Caco-2 (cell line): ENCODE results near the gene NRXN3. TPM values are rescaled to one million over a fixed set of nuclear protein-coding genes. Genes with fewer than 3 reads are reported as not detected.

Experiments used
- BruUV-seq: library from RNA; stranded (reverse); fragments of 400-500 nt; replicated peaks from 2 replicates; lab custom pipeline; 2021; lab: Mats Ljungman, UMichigan
- CTCF ChIA-PET: fragments of 300-600 bp; sonication (Branson Sonifier 250); formaldehyde crosslinking; loops from one replicate; lab custom pipeline; 2022; ENCODE audit warnings: antibody characterized with exemption; lab: Charles Lee
- POLR2A ChIA-PET: fragments of 300-600 bp; sonication (Branson Sonifier 250); formaldehyde crosslinking; loops from one replicate; lab custom pipeline; 2022; ENCODE audit warnings: antibody characterized with exemption; lab: Charles Lee
- DNase-seq, 2 experiments: peaks; one replicate each; pipeline versions ENCODE4 v3.0.0 to v3.0.0-alpha.2; 2020 to 2022
- H3K27me3 ChIP-seq: replicated peaks from 2 replicates; pipeline ENCODE4 v1.6.0; 2011; ENCODE audit warnings: low read length; ENCODE audit not compliant: control insufficient read depth, insufficient read depth
- H3K36me3 ChIP-seq: 2 replicates; pipeline ENCODE4 v1.5.1; 2011; ENCODE audit warnings: low read length; ENCODE audit not compliant: control insufficient read depth, insufficient read depth
- H3K4me1 ChIP-seq: fragments of 250-450 bp; sonication (Bioruptor Pico); 2 replicates; pipeline ENCODE4 v1.5.1; 2020; ENCODE audit warnings: mild to moderate bottlenecking
- H3K4me3 ChIP-seq: 2 replicates; pipeline ENCODE4 v1.5.1; 2011; ENCODE audit warnings: low read depth, mild to moderate bottlenecking, control low read depth, low read length
- H3K9me3 ChIP-seq: fragments of 250-450 bp; sonication (Bioruptor Pico); 2 replicates; pipeline ENCODE4 v1.5.1; 2020; ENCODE audit warnings: mild to moderate bottlenecking, moderate library complexity
- H3K27ac Mint-ChIP-seq: one replicate; pipeline ENCODE4 v1.8.0; 2022; ENCODE audit warnings: mixed read lengths; ENCODE audit not compliant: unreplicated experiment
- H3K27me3 Mint-ChIP-seq: one replicate; pipeline ENCODE4 v1.8.0; 2022; ENCODE audit warnings: mixed read lengths; ENCODE audit not compliant: insufficient read depth, unreplicated experiment
- H3K36me3 Mint-ChIP-seq: one replicate; pipeline ENCODE4 v1.8.0; 2022; ENCODE audit warnings: mild to moderate bottlenecking, mixed read lengths; ENCODE audit not compliant: insufficient read depth, unreplicated experiment
- H3K4me1 Mint-ChIP-seq: one replicate; pipeline ENCODE4 v1.8.0; 2022; ENCODE audit warnings: low read depth, mixed read lengths; ENCODE audit not compliant: unreplicated experiment
- H3K4me3 Mint-ChIP-seq: one replicate; pipeline ENCODE4 v1.8.0; 2022; ENCODE audit warnings: mild to moderate bottlenecking, moderate library complexity, mixed read lengths; ENCODE audit not compliant: unreplicated experiment
- H3K9me3 Mint-ChIP-seq: one replicate; pipeline ENCODE4 v1.8.0; 2022; ENCODE audit warnings: mixed read lengths; ENCODE audit not compliant: unreplicated experiment
- CTCF ChIP-seq, 2 experiments: fragments of 200-600 bp in 1 of 2; IDR thresholded peaks; 1 replicate in 1 of 2; 2 replicates in 1 of 2; pipeline versions ENCODE4 v1.5.1 to v1.8.0; 2011 to 2022; ENCODE audit warnings: antibody characterized with exemption in 1 of 2, control low read depth in 1 of 2, inconsistent platforms in 1 of 2, low read depth in 1 of 2, low read length in 1 of 2, mild to moderate bottlenecking in 1 of 2, moderate library complexity in 1 of 2; ENCODE audit not compliant: insufficient read depth in 1 of 2, severe bottlenecking in 1 of 2, unreplicated experiment in 1 of 2
- intact Hi-C: fragments of 100-400 bp; cut with micrococcal nuclease; formaldehyde crosslinking; loops from one replicate; pipeline ENCODE4 v1.10.0; 2022; ENCODE audit not compliant: unreplicated experiment
- total RNA-seq: library from RNA; stranded (reverse); gene quantifications from 2 replicates; pipeline ENCODE4 v1.2.3, GENCODE V29; 2022

NRXN3 gene
- total RNA-seq, 1 experiment from 2014 or later, result 12.4 TPM

GRCh38 chr14:79557309-79557708 lies 1387.1 kb downstream of the NRXN3 start:
- Histone ChIP-seq H3K9me3 (no peaks in the 10 kb centered on the region), H3K4me3 (no peak overlapping the region), H3K4me1 (peaks cover 32% of the 10 kb centered on the region), H3K27me3 (no peaks in the 10 kb centered on the region), H3K36me3 (no peaks in the 10 kb centered on the region)
- POLR2A ChIA-PET, result no interaction called here
- intact Hi-C loops, result loop anchor here (10.0 kb wide), 1 partner anchor 133 kb away; no protein-coding TSS in a partner anchor
- no peak overlapping the region for H3K4me3 Mint-ChIP-seq
- BruUV-seq, result no TSS peak
- CTCF ChIA-PET, result no interaction called here
- TF ChIP-seq CTCF (IDR thresholded peaks at IDR 0.05; ENCODE audit: insufficient read depth in 1 of 2, low read depth in 1 of 2, low read length in 1 of 2, severe bottlenecking in 1 of 2, unreplicated experiment in 1 of 2), result no peak
- DNase-seq, result no peak
- H3K27ac Mint-ChIP-seq, result peak overlapping the region; percentile 60
- H3K9me3 Mint-ChIP-seq, result peaks cover 32% of the 10 kb centered on the region
- peaks cover 34% of the 10 kb centered on the region for H3K4me1 Mint-ChIP-seq
- H3K27me3 Mint-ChIP-seq, result no peaks in the 10 kb centered on the region
- peaks cover 13% of the 10 kb centered on the region for H3K36me3 Mint-ChIP-seq

DNA sequence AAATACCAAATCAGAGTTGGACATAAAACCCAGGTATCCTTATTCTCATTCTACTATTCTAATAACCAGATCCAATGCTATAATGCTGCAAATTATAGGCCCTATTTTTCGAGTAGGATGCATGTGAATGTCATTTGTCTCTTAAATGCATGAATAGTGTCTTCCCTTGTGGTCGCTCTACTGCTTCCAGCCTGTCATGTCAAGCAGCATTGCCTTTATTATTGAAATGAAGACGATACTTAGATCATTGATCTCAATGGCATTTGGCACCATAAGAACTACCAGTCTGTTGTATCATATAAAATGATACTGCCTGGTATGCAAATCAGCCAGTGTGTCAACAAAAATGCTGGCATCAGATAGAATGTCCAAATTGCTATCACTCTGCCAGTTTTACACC lies 1392.0 kb downstream of the NRXN3 start:
- POLR2A ChIA-PET, result no interaction called here
- no peaks in the 10 kb centered on the region for H3K9me3 ChIP-seq
- H3K4me1 Mint-ChIP-seq, result no peaks in the 10 kb centered on the region

GRCh38 chr14:79564371-79564770 lies 1394.2 kb downstream of the NRXN3 start:
- Histone ChIP-seq H3K9me3 (no peaks in the 10 kb centered on the region), H3K4me1 (no peaks in the 10 kb centered on the region; the same call in 1 of the 2 replicates), H3K4me3 (no peak overlapping the region), H3K36me3 (no peaks in the 10 kb centered on the region), H3K27me3 (no peaks in the 10 kb centered on the region)
- no peaks in the 10 kb centered on the region for H3K27me3 Mint-ChIP-seq
- peaks cover 3% of the 10 kb centered on the region for H3K4me1 Mint-ChIP-seq
- H3K27ac Mint-ChIP-seq, result no peak overlapping the region
- DNase-seq, result no peak
- CTCF ChIA-PET, result no interaction called here
- no peaks in the 10 kb centered on the region for H3K36me3 Mint-ChIP-seq
- H3K4me3 Mint-ChIP-seq, result no peak overlapping the region
- TF ChIP-seq CTCF (IDR thresholded peaks at IDR 0.05; ENCODE audit: insufficient read depth in 1 of 2, low read depth in 1 of 2, low read length in 1 of 2, severe bottlenecking in 1 of 2, unreplicated experiment in 1 of 2), result no peak
- POLR2A ChIA-PET, result interaction anchor here (0.5 kb wide), 1 partner anchor 11 kb away, joined by 3 read pairs; no protein-coding TSS in a partner anchor
- H3K9me3 Mint-ChIP-seq, result no peaks in the 10 kb centered on the region
- BruUV-seq, result no TSS peak
- intact Hi-C loops, result no loop called here

More for the DNA sequence above, 1392.0 kb downstream of the NRXN3 start:
- Mint-ChIP-seq H3K27me3 (no peaks in the 10 kb centered on the region), H3K4me3 (no peak overlapping the region), H3K36me3 (no peaks in the 10 kb centered on the region), H3K9me3 (peaks cover 2% of the 10 kb centered on the region), H3K27ac (no peak overlapping the region)
- Histone ChIP-seq H3K36me3 (no peaks in the 10 kb centered on the region), H3K4me1 (no peaks in the 10 kb centered on the region; the same call in 1 of the 2 replicates), H3K4me3 (no peak overlapping the region), H3K27me3 (no peaks in the 10 kb centered on the region)
- no peak for DNase-seq
- intact Hi-C loops, result no loop called here
- CTCF ChIA-PET, result no interaction called here
- no TSS peak for BruUV-seq
- TF ChIP-seq CTCF (IDR thresholded peaks at IDR 0.05; ENCODE audit: insufficient read depth in 1 of 2, low read depth in 1 of 2, low read length in 1 of 2, severe bottlenecking in 1 of 2, unreplicated experiment in 1 of 2), result no peak
